Measurements from ENCODE around the gene LAP3.

GRCh38 chr4:17654701-17655100 is 77.7 kb downstream of the LAP3 start:
- no peak for TF ChIP-seq POLR2AphosphoS5 (IDR thresholded peaks at IDR 0.05)
- TF ChIP-seq POLR2A (IDR thresholded peaks at IDR 0.05), result no peak
